Neural cell (in vitro differentiated cells): Measurements from ENCODE around the gene PIP5K1B.

ENCODE experiments used
- EP300 ChIP-seq: fragments of 450-650 bp; conservative IDR thresholded peaks from 2 replicates; pipeline ENCODE4 v1.6.1; 2014; ENCODE audit warnings: antibody characterized with exemption, mild to moderate bottlenecking, moderate library complexity; ENCODE audit not compliant: poor library complexity, severe bottlenecking
- EZH2 ChIP-seq: fragments of 200-600, 300-800 bp; shearing (Covaris generic), sonication (generic); IDR thresholded peaks from 2 replicates; pipeline ENCODE4 v1.6.1; 2014; ENCODE audit warnings: antibody characterized with exemption, low read length, borderline replicate concordance, mild to moderate bottlenecking; ENCODE audit not compliant: insufficient read depth, poor library complexity, severe bottlenecking
- MXI1 ChIP-seq: fragments of 450-650 bp; conservative IDR thresholded peaks from 2 replicates; pipeline ENCODE4 v1.6.1; 2014; ENCODE audit warnings: antibody characterized with exemption, mild to moderate bottlenecking; ENCODE audit not compliant: poor library complexity, severe bottlenecking
- POLR2AphosphoS5 ChIP-seq: IDR thresholded peaks from 2 replicates; pipeline ENCODE4 v1.6.1; 2012
- RAD21 ChIP-seq: fragments of 450-650 bp; conservative IDR thresholded peaks from 2 replicates; pipeline ENCODE4 v1.6.1; 2014; ENCODE audit warnings: antibody characterized with exemption, mild to moderate bottlenecking, moderate library complexity
- SMC3 ChIP-seq: fragments of 450-650 bp; conservative IDR thresholded peaks from 2 replicates; pipeline ENCODE4 v1.6.1; 2014; ENCODE audit warnings: antibody characterized with exemption, mild to moderate bottlenecking, moderate library complexity; ENCODE audit not compliant: poor library complexity
- TAF1 ChIP-seq: IDR thresholded peaks from 2 replicates; pipeline ENCODE4 v1.6.1; 2012; ENCODE audit warnings: low read depth
- TF ChIP-seq, protein P1 (sequence below): IDR thresholded peaks from 2 replicates; pipeline ENCODE4 v1.6.1; 2012; ENCODE audit warnings: borderline replicate concordance
- TF ChIP-seq, protein P2 (sequence below): fragments of 450-650 bp; IDR thresholded peaks from 2 replicates; pipeline ENCODE4 v1.5.1; 2014; ENCODE audit warnings: antibody characterized with exemption, mild to moderate bottlenecking, moderate library complexity; ENCODE audit not compliant: poor library complexity, severe bottlenecking

DNA sequence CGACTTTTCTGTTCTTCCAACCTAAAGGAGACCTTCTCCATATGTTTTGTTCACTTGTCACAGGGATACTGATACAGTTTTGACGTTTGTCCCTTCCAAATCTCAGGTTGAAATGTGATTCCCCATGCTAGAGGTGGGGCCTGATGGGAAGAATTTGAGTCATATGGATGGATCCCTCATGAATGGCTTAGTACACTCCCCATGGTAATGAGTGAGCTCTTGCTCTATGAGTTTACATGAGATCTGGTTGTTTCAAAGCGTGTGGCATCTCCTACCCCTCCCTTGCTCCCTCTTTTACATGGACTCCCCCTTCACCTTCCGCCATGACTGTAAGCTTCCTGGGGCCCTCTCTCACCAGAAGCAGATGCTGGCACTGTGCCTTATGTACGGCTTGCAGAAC is 6.9 kb downstream of the PIP5K1B start:
- TF ChIP-seq, protein P1, sequence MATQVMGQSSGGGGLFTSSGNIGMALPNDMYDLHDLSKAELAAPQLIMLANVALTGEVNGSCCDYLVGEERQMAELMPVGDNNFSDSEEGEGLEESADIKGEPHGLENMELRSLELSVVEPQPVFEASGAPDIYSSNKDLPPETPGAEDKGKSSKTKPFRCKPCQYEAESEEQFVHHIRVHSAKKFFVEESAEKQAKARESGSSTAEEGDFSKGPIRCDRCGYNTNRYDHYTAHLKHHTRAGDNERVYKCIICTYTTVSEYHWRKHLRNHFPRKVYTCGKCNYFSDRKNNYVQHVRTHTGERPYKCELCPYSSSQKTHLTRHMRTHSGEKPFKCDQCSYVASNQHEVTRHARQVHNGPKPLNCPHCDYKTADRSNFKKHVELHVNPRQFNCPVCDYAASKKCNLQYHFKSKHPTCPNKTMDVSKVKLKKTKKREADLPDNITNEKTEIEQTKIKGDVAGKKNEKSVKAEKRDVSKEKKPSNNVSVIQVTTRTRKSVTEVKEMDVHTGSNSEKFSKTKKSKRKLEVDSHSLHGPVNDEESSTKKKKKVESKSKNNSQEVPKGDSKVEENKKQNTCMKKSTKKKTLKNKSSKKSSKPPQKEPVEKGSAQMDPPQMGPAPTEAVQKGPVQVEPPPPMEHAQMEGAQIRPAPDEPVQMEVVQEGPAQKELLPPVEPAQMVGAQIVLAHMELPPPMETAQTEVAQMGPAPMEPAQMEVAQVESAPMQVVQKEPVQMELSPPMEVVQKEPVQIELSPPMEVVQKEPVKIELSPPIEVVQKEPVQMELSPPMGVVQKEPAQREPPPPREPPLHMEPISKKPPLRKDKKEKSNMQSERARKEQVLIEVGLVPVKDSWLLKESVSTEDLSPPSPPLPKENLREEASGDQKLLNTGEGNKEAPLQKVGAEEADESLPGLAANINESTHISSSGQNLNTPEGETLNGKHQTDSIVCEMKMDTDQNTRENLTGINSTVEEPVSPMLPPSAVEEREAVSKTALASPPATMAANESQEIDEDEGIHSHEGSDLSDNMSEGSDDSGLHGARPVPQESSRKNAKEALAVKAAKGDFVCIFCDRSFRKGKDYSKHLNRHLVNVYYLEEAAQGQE = no peak
- TF ChIP-seq, protein P2, sequence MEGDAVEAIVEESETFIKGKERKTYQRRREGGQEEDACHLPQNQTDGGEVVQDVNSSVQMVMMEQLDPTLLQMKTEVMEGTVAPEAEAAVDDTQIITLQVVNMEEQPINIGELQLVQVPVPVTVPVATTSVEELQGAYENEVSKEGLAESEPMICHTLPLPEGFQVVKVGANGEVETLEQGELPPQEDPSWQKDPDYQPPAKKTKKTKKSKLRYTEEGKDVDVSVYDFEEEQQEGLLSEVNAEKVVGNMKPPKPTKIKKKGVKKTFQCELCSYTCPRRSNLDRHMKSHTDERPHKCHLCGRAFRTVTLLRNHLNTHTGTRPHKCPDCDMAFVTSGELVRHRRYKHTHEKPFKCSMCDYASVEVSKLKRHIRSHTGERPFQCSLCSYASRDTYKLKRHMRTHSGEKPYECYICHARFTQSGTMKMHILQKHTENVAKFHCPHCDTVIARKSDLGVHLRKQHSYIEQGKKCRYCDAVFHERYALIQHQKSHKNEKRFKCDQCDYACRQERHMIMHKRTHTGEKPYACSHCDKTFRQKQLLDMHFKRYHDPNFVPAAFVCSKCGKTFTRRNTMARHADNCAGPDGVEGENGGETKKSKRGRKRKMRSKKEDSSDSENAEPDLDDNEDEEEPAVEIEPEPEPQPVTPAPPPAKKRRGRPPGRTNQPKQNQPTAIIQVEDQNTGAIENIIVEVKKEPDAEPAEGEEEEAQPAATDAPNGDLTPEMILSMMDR = no peak
- TF ChIP-seq RAD21 (no peak), EZH2 (no peak), POLR2AphosphoS5 (no peak), SMC3 (no peak), MXI1 (no peak), EP300 (no peak), TAF1 (no peak)
